ENCODE measurements around the gene CWF19L1. TPM values are rescaled to one million over a fixed set of nuclear protein-coding genes. Genes with fewer than 3 reads are reported as not detected.

The CWF19L1 gene
- total and polyA plus RNA-seq, 2 of the 13 experiments (the other 11 are each of a cell fraction or from before 2014, with no cell fraction given): 13.6 to 42.1 TPM

GRCh38 chr10:100186253-100187212, 80.9 kb downstream of the CWF19L1 start (continued):
- no peak for TF ChIP-seq PRDM15 (CRISPR knock-in tag; IDR thresholded peaks at IDR 0.05)
- TF ChIP-seq ZFP1 (CRISPR knock-in tag; IDR thresholded peaks at IDR 0.05): no peak
- TF ChIP-seq RARA (CRISPR knock-in tag; IDR thresholded peaks at IDR 0.05): no peak
- TF ChIP-seq MIER2 (CRISPR knock-in tag; IDR thresholded peaks at IDR 0.05): no peak
- no peak for TF ChIP-seq BRCA1 (CRISPR knock-in tag; IDR thresholded peaks at IDR 0.05)

- Histone ChIP-seq H3K79me2 (ENCODE audit: insufficient read depth, low read length) (peaks cover 55% of the 10 kb centered on the region), H3K36me3 (replicated peaks in 1 of 2; ENCODE audit: control insufficient read depth in 1 of 2, insufficient read depth in 2 of 2, low read length in 2 of 2) (peaks cover 0 to 13% of the 10 kb centered on the region in 2 experiments; a peak in 4 of 5 replicates), H3K4me2 (ENCODE audit: low read depth, low read length) (peak within 1 kb of the TSS; percentile 84), H3K27me3 (ENCODE audit: control insufficient read depth in 1 of 2, insufficient read depth in 2 of 2, low read length in 2 of 2) (no peaks in the 10 kb centered on the region; a peak in 1 of 5 replicates), H3K4me1 (ENCODE audit: insufficient read depth, low read length) (peaks cover 45% of the 10 kb centered on the region), H3K9ac (ENCODE audit: insufficient read depth, low read depth, low read length) (peak within 1 kb of the TSS; percentile 87), H2AFZ (ENCODE audit: low read length) (peak within 1 kb of the TSS; percentile 67), H4K20me1 (ENCODE audit: insufficient read depth, low read length) (no peaks in the 10 kb centered on the region), H3K4me3 (replicated peaks in 1 of 3; ENCODE audit: insufficient read depth in 1 of 3, low read depth in 2 of 3, low read length in 3 of 3) (peak within 1 kb of the TSS; percentile 72 to 83 (median 81)), H3K9me3 (ENCODE audit: low read length) (no peaks in the 10 kb centered on the region), H3K27ac (ENCODE audit: extremely low read length, insufficient read depth, low read length) (peak within 1 kb of the TSS; percentile 81)
- intact Hi-C loops (cut with micrococcal nuclease; ENCODE audit: unreplicated experiment) (loop anchor here (5.0 kb wide), 1 partner anchor 83 kb away; no protein-coding TSS in a partner anchor), in situ Hi-C loops (cut with HindIII; ENCODE audit: extremely low pct_ligation_motif_present, low pct_unique_long_range_greater_than_20kb) (no loop called here)
- WGBS (ENCODE audit: low lambda C conversion rate): 1% methylated on average over 28 of the region's 65 CpGs
- POLR2A ChIA-PET: interaction anchor here (0.6 to 1.0 kb wide), 2 partner anchors 21 to 84 kb away, joined by 3 to 4 read pairs; no protein-coding TSS in a partner anchor
- peak; percentile 81 for DNase-seq (ENCODE audit: low spot score)
- peak; percentile 93 for ATAC-seq
- BruUV-seq (replicated peaks): TSS peak; percentile 53
- CTCF ChIA-PET (ENCODE audit: low intra/inter-chr PET ratio, low total read pairs): no interaction called here
- FAIRE-seq: no peak
- TF ChIP-seq MLXIP (CRISPR knock-in tag; IDR thresholded peaks at IDR 0.05; ENCODE audit: borderline replicate concordance) (no peak; the same call in 1 of the 2 replicates), SRSF9 (IDR thresholded peaks at IDR 0.05; ENCODE audit: borderline replicate concordance, insufficient read depth, low read depth, low read length, poor library complexity, severe bottlenecking) (no peak), ZNF674 (CRISPR knock-in tag; IDR thresholded peaks at IDR 0.05; ENCODE audit: low read depth) (no peak), ZNF607 (CRISPR knock-in tag; IDR thresholded peaks at IDR 0.05; ENCODE audit: borderline replicate concordance) (peak; percentile 93; the same call in 1 of the 2 replicates), NR2F6 (IDR thresholded peaks at IDR 0.05) (0 out of 2 replicates have a peak, but pooled peaks have one; percentile 7), NR2F6 (CRISPR knock-in tag; IDR thresholded peaks at IDR 0.05) (no peak), ZNF605 (CRISPR knock-in tag; IDR thresholded peaks at IDR 0.05) (no peak), SP4 (CRISPR knock-in tag; IDR thresholded peaks at IDR 0.05) (peak; percentile 68), CHD2 (IDR thresholded peaks at IDR 0.05; ENCODE audit: low read depth, low read length) (peak; percentile 63; the same call in 1 of the 2 replicates)
Observed at GRCh38 chr10:100185364-100186252, 81.8 kb downstream of the CWF19L1 start, which contains the start of gene ERLIN1. ERLIN1 (minus strand) TSS chr10:100186029; CDS start chr10:100185626, 403 bp downstream.

All from HepG2 (cell line).